Neuron (in vitro differentiated cells): ENCODE measurements around the gene BCL11A.

Source experiments
- H2AFZ ChIP-seq: one replicate; pipeline ENCODE4 v1.6.1; 2013; ENCODE audit warnings: low read depth, mild to moderate bottlenecking, inconsistent platforms, low read length, moderate library complexity
- H3K27me3 ChIP-seq: one replicate; pipeline ENCODE4 v1.6.1; 2013; ENCODE audit warnings: low read length; ENCODE audit not compliant: insufficient read depth
- H3K36me3 ChIP-seq: one replicate; pipeline ENCODE4 v1.6.1; 2013; ENCODE audit warnings: low read length; ENCODE audit not compliant: insufficient read depth
- H3K4me1 ChIP-seq: one replicate; pipeline ENCODE4 v1.6.1; 2013; ENCODE audit warnings: low read length; ENCODE audit not compliant: insufficient read depth
- H3K4me3 ChIP-seq: 2 replicates; pipeline ENCODE4 v1.5.1; 2013; ENCODE audit warnings: mild to moderate bottlenecking, low read length, moderate library complexity
- H3K9me3 ChIP-seq: one replicate; pipeline ENCODE4 v1.6.1; 2013; ENCODE audit warnings: low read length

BCL11A gene

DNA sequence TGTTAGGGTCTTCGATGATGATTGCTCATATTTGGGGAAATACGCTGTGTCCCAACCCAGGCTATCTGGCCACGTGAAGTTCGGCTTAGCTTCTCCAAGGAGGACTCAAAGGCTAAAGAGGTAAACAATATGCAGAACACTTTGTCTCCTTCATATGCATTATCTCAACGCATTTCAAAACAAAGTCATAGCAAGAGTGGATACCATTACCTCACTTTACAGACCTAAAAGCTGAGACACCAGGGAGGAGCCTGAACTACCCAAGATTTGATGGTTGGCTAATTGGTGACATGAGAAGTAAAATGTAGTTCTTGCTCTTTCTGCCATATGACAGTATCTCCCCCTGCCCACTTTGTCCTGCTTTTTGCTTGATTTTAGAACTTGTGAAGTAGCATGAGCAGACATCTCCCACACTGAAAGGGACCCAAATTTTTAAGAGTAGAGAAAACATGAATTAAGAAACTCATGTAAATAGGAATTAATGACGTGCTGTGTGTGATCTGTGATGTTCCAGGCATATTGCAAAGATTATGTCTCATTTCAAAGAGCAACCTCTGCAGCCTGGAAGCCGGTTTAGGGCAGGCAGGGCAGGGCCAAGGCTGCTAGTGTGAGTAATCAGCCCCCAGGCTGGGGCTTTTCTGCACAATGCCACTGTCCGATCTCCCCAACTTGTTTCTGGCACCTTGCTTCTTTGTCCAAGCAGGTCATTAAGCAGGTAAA is 144.5 kb downstream of the BCL11A start:
- Histone ChIP-seq H3K36me3 (no peaks in the 10 kb centered on the region), H3K9me3 (no peaks in the 10 kb centered on the region), H3K4me3 (no peak overlapping the region), H2AFZ (no peak overlapping the region), H3K4me1 (no peaks in the 10 kb centered on the region), H3K27me3 (peaks cover 4% of the 10 kb centered on the region)

DNA sequence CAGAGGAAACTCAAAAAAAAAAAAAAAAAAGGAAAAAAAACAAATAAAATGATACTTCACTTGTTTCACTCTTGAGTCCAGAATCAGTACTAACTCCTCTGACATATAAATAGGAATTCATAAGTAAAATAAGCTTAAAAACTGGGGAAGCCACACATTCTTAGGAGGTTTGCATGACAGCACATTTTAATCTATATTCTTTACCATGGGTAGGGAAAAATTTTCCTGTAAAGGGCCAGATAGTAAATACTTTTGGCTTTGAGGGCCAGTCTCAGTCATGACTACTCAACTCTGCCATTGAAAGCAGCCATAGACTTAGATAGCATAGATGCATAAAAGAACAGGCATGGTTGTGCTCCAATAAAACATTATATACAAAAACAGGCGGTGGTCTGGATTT is 145.2 kb downstream of the BCL11A start:
- Histone ChIP-seq H3K9me3 (no peaks in the 10 kb centered on the region), H3K4me3 (no peak overlapping the region), H3K36me3 (no peaks in the 10 kb centered on the region), H2AFZ (no peak overlapping the region), H3K27me3 (peaks cover 4% of the 10 kb centered on the region), H3K4me1 (no peaks in the 10 kb centered on the region)

DNA sequence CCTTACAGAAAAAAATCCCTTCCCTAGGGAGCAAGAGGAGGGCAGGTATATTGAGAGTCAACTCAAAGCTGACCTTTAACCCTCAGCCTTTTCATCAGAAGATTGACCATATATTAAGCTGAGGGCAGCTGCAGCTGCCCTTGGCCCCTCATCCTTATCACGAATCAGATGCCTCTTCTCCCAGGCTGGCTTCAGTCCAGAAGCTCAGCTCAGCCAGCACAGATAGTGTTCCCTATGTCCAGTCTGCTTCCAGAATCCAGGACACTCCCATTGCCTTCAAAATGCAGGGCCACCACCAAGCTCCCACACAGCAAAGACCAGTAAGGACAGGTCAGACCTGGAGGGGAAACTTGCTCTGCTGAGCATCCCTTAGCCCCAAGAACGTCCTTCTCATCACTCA is 146.1 kb downstream of the BCL11A start:
- Histone ChIP-seq H3K36me3 (no peaks in the 10 kb centered on the region), H3K4me1 (no peaks in the 10 kb centered on the region), H3K27me3 (peaks cover 4% of the 10 kb centered on the region), H2AFZ (no peak overlapping the region), H3K4me3 (no peak overlapping the region), H3K9me3 (no peaks in the 10 kb centered on the region)

DNA sequence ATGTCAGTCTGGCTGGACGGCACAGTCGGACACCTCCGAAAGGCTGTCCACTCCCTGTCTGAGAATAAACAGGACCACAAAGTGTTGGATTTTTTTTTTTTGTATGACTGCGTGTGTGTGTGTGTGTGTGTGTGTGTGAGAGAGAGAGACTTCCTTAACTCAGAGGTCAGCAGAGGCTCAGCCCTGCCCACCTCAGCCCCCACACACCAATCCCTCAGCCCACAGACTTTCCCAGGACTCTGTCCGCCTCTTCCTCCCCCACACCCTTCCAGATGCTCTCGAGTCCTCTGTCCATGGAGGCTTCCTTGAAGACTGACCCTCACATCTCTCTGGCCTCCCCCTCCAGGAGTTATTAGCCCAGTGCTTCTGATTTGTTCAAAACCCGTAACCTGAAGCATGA is 147.3 kb downstream of the BCL11A start:
- peaks cover 4% of the 10 kb centered on the region for H3K27me3 ChIP-seq
- H3K36me3 ChIP-seq, result no peaks in the 10 kb centered on the region
- H3K4me3 ChIP-seq, result no peak overlapping the region
- no peaks in the 10 kb centered on the region for H3K4me1 ChIP-seq
- H2AFZ ChIP-seq, result no peak overlapping the region
- no peaks in the 10 kb centered on the region for H3K9me3 ChIP-seq

DNA sequence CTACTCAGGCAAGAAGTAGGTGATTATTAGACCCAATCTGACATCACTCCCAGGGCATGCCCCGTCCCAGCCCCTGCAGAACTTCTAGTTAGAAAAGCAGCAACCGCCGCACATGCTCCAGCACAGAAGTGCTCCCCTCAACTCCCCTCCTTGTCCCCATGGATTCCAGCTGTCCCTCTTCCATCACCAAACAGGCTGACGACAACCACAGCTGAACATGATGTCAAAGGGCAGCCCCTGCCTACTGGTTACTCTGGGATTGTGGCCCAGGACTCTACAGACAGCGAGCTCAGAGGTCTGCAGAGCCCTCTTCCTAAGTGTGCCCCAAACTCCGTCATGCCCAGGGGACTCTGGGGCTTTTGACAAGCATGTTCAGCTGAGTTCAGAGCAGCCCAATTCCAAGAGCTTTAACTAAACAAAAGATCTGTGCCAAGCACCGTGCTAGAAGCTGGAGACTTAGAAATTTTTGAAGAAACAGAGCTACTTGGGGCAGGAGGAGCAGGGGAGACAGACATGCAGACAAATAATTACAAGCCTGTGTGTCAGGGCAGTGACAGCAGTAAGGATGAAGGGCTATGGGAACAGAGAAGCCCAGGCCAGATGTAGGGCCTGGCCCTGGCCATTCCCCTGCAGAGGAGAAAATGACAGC is 148.1 kb downstream of the BCL11A start:
- no peak overlapping the region for H3K4me3 ChIP-seq
- no peaks in the 10 kb centered on the region for H3K9me3 ChIP-seq
- peaks cover 2% of the 10 kb centered on the region for H3K27me3 ChIP-seq
- no peak overlapping the region for H2AFZ ChIP-seq
- no peaks in the 10 kb centered on the region for H3K4me1 ChIP-seq
- no peaks in the 10 kb centered on the region for H3K36me3 ChIP-seq
